ENCODE measurements around the gene ADAMTS16. TPM values are rescaled to one million over a fixed set of nuclear protein-coding genes. Genes with fewer than 3 reads are reported as not detected.

The ADAMTS16 gene
- total and polyA plus RNA-seq, 2 experiments from 2014 or later, result 0.11 TPM

- TF ChIP-seq EZH2phosphoT487 (IDR thresholded peaks at IDR 0.05; ENCODE audit: insufficient read depth, low read depth), result no peak
- TF ChIP-seq EZH2 (IDR thresholded peaks at IDR 0.05; ENCODE audit: insufficient read depth, poor library complexity, severe bottlenecking), result no peak
- Histone ChIP-seq H3F3A (ENCODE audit: insufficient read depth) (no peaks in the 10 kb centered on the region), H3K79me2 (ENCODE audit: insufficient read depth) (no peaks in the 10 kb centered on the region), H3K4me3 (no peak overlapping the region), H4K20me1 (ENCODE audit: insufficient read depth) (no peaks in the 10 kb centered on the region), H3K4me1 (ENCODE audit: insufficient read depth) (no peaks in the 10 kb centered on the region), H3K9me3 (ENCODE audit: low read depth) (no peaks in the 10 kb centered on the region), H3K36me3 (ENCODE audit: low read depth) (no peaks in the 10 kb centered on the region), H3K4me2 (ENCODE audit: unreplicated experiment) (no peak overlapping the region), H2AFZ (no peak overlapping the region), H3K9ac (no peak overlapping the region), H3K27me3 (replicated peaks; ENCODE audit: insufficient read depth) (peaks cover 11% of the 10 kb centered on the region), H3K27ac (no peak overlapping the region), H3K9me2 (ENCODE audit: insufficient read depth) (no peaks in the 10 kb centered on the region)
- in situ Hi-C loops (cut with MboI), result no loop called here
- 56 to 57% methylated on average over 14 of the region's 14 CpGs for WGBS, 2 experiments (ENCODE audit: low coverage in 1 of 2, low lambda C conversion rate in 2 of 2, missing lambda C conversion rate in 2 of 2)
- no peak for DNase-seq
Measured at GRCh38 chr5:5181650-5182324, 41.7 kb downstream of the ADAMTS16 start.

- Histone ChIP-seq H3K9me3 (ENCODE audit: low read depth) (no peaks in the 10 kb centered on the region), H3K4me1 (ENCODE audit: insufficient read depth) (no peaks in the 10 kb centered on the region), H3K27me3 (replicated peaks; ENCODE audit: insufficient read depth) (peaks cover 11% of the 10 kb centered on the region), H3K9me2 (ENCODE audit: insufficient read depth) (no peaks in the 10 kb centered on the region), H4K20me1 (ENCODE audit: insufficient read depth) (no peaks in the 10 kb centered on the region), H2AFZ (no peak overlapping the region), H3K36me3 (ENCODE audit: low read depth) (no peaks in the 10 kb centered on the region), H3K4me3 (no peak overlapping the region), H3K79me2 (ENCODE audit: insufficient read depth) (no peaks in the 10 kb centered on the region), H3K27ac (no peak overlapping the region), H3F3A (ENCODE audit: insufficient read depth) (no peaks in the 10 kb centered on the region), H3K4me2 (ENCODE audit: unreplicated experiment) (no peak overlapping the region), H3K9ac (no peak overlapping the region)
- no peak for DNase-seq
- TF ChIP-seq EZH2 (IDR thresholded peaks at IDR 0.05; ENCODE audit: insufficient read depth, poor library complexity, severe bottlenecking) (no peak), EZH2phosphoT487 (IDR thresholded peaks at IDR 0.05; ENCODE audit: insufficient read depth, low read depth) (no peak)
- 41 to 45% methylated on average over 5 of the region's 5 CpGs for WGBS, 2 experiments (ENCODE audit: low coverage in 1 of 2, low lambda C conversion rate in 2 of 2, missing lambda C conversion rate in 2 of 2)
- in situ Hi-C loops (cut with MboI), result no loop called here
Measured at GRCh38 chr5:5182508-5183188, 42.5 kb downstream of the ADAMTS16 start.

- Histone ChIP-seq H3K79me2 (ENCODE audit: insufficient read depth) (no peaks in the 10 kb centered on the region), H3K27me3 (replicated peaks; ENCODE audit: insufficient read depth) (peaks cover 7% of the 10 kb centered on the region), H3K4me1 (ENCODE audit: insufficient read depth) (no peaks in the 10 kb centered on the region), H3K27ac (no peak overlapping the region), H3K9me3 (ENCODE audit: low read depth) (no peaks in the 10 kb centered on the region), H3F3A (ENCODE audit: insufficient read depth) (no peaks in the 10 kb centered on the region), H3K4me3 (no peak overlapping the region), H3K9ac (no peak overlapping the region), H3K9me2 (ENCODE audit: insufficient read depth) (no peaks in the 10 kb centered on the region), H4K20me1 (ENCODE audit: insufficient read depth) (no peaks in the 10 kb centered on the region), H3K4me2 (ENCODE audit: unreplicated experiment) (no peak overlapping the region), H2AFZ (no peak overlapping the region), H3K36me3 (ENCODE audit: low read depth) (no peaks in the 10 kb centered on the region)
- no peak for DNase-seq
- WGBS, 2 experiments (ENCODE audit: low coverage in 1 of 2, low lambda C conversion rate in 2 of 2, missing lambda C conversion rate in 2 of 2), result 70 to 76% methylated on average over 16 of the region's 16 CpGs
- in situ Hi-C loops (cut with MboI), result no loop called here
- no peak for TF ChIP-seq EZH2 (IDR thresholded peaks at IDR 0.05; ENCODE audit: insufficient read depth, poor library complexity, severe bottlenecking)
- no peak for TF ChIP-seq EZH2phosphoT487 (IDR thresholded peaks at IDR 0.05; ENCODE audit: insufficient read depth, low read depth)
Measured at GRCh38 chr5:5183189-5183699, 43.1 kb downstream of the ADAMTS16 start.

GRCh38 chr5:5183933-5184332 is 43.8 kb downstream of the ADAMTS16 start:
- no peaks in the 10 kb centered on the region for H3F3A ChIP-seq (ENCODE audit: insufficient read depth)
- H4K20me1 ChIP-seq (ENCODE audit: insufficient read depth), result no peaks in the 10 kb centered on the region
- no peak overlapping the region for H3K4me2 ChIP-seq (ENCODE audit: unreplicated experiment)
- H3K9me3 ChIP-seq (ENCODE audit: low read depth), result no peaks in the 10 kb centered on the region
- no peak overlapping the region for H2AFZ ChIP-seq
- TF ChIP-seq EZH2phosphoT487 (IDR thresholded peaks at IDR 0.05; ENCODE audit: insufficient read depth, low read depth), result no peak
- no peak for TF ChIP-seq EZH2 (IDR thresholded peaks at IDR 0.05; ENCODE audit: insufficient read depth, poor library complexity, severe bottlenecking)
- no peaks in the 10 kb centered on the region for H3K4me1 ChIP-seq (ENCODE audit: insufficient read depth)
- H3K9ac ChIP-seq, result no peak overlapping the region
- H3K27ac ChIP-seq, result no peak overlapping the region
- H3K9me2 ChIP-seq (ENCODE audit: insufficient read depth), result no peaks in the 10 kb centered on the region
- DNase-seq, result no peak
- 51 to 61% methylated on average over 10 of the region's 10 CpGs for WGBS, 2 experiments (ENCODE audit: low coverage in 1 of 2, low lambda C conversion rate in 2 of 2, missing lambda C conversion rate in 2 of 2)
- H3K36me3 ChIP-seq (ENCODE audit: low read depth), result no peaks in the 10 kb centered on the region
- H3K4me3 ChIP-seq, result no peak overlapping the region
- in situ Hi-C loops (cut with MboI), result no loop called here
- H3K27me3 ChIP-seq (replicated peaks; ENCODE audit: insufficient read depth), result peaks cover 6% of the 10 kb centered on the region; the same call in 1 of the 2 replicates
- H3K79me2 ChIP-seq (ENCODE audit: insufficient read depth), result no peaks in the 10 kb centered on the region
